ENCODE data around the gene MBOAT7. TPM values are rescaled to one million over a fixed set of nuclear protein-coding genes. Genes with fewer than 3 reads are reported as not detected.
A peak's percentile ranks its signal among the peaks of the same experiment; 100 is the strongest.

The MBOAT7 gene
- total and polyA plus RNA-seq, 2 experiments from 2014 or later: 109 to 133 TPM

DNA sequence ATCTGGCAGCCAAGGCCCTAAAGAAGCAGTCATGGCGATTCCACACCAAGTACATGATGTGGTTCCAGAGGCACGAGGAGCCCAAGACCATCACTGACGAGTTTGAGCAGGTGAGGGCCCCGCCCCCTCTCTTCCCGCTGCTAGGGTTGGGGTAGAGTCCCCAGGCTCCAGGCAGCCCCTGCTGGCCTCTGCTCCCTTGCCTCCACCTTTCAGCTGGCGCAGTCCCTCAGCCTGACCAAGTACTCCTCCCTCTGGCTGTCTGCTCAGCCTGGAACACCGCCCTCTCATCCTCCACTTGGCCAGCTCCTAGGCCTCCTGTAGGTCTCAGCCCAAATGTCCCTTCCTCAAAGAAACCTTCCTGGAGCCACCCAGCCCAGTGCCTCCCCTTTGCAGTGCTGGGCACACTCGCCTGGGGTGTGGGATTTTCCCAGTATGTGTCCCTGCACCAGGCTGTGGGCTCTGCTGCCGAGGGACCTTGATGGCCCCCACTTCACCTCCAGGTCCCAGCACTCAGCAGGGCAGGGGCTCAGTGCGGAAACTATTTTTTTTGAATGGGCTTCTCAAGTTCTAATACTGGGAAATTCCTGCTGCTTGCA lies 35.6 kb downstream of the MBOAT7 start:
- peak; percentile 8 for DNase-seq
- in situ Hi-C loops (cut with MboI): no loop called here
- WGBS, 2 experiments (ENCODE audit: low coverage in 1 of 2, low lambda C conversion rate in 2 of 2, missing lambda C conversion rate in 2 of 2): 94 to 96% methylated on average over 10 of the region's 10 CpGs

GRCh38 chr19:54152878-54153524 lies 36.4 kb downstream of the MBOAT7 start:
- Histone ChIP-seq H2AFZ (no peak overlapping the region), H3K27ac (peak overlapping the region; percentile 35; the same call in 1 of the 2 replicates), H3K79me2 (ENCODE audit: insufficient read depth) (peaks cover 21% of the 10 kb centered on the region; the same call in 1 of the 2 replicates), H3F3A (ENCODE audit: insufficient read depth) (peaks cover 14% of the 10 kb centered on the region), H3K4me2 (ENCODE audit: unreplicated experiment) (no peak overlapping the region), H3K9me3 (ENCODE audit: low read depth) (no peaks in the 10 kb centered on the region), H3K36me3 (ENCODE audit: low read depth) (peaks cover 26% of the 10 kb centered on the region; the same call in 1 of the 2 replicates), H3K9ac (no peak overlapping the region), H4K20me1 (ENCODE audit: insufficient read depth) (no peaks in the 10 kb centered on the region), H3K27me3 (replicated peaks; ENCODE audit: insufficient read depth) (no peaks in the 10 kb centered on the region), H3K4me1 (ENCODE audit: insufficient read depth) (peaks cover 10% of the 10 kb centered on the region), H3K9me2 (ENCODE audit: insufficient read depth) (no peaks in the 10 kb centered on the region), H3K4me3 (no peak overlapping the region)
- in situ Hi-C loops (cut with MboI): no loop called here
- TF ChIP-seq EZH2phosphoT487 (IDR thresholded peaks at IDR 0.05; ENCODE audit: insufficient read depth, low read depth): no peak
- no peak for TF ChIP-seq EZH2 (IDR thresholded peaks at IDR 0.05; ENCODE audit: insufficient read depth, poor library complexity, severe bottlenecking)
- peak; percentile 10 for DNase-seq
- 68 to 86% methylated on average over 10 to 25 of the region's 25 CpGs for WGBS, 2 experiments (ENCODE audit: low coverage in 1 of 2, low lambda C conversion rate in 2 of 2, missing lambda C conversion rate in 2 of 2)

More for the DNA sequence above, 35.6 kb downstream of the MBOAT7 start:
- Histone ChIP-seq H3K27me3 (replicated peaks; ENCODE audit: insufficient read depth) (no peaks in the 10 kb centered on the region), H3K36me3 (ENCODE audit: low read depth) (peaks cover 26% of the 10 kb centered on the region; the same call in 1 of the 2 replicates), H4K20me1 (ENCODE audit: insufficient read depth) (no peaks in the 10 kb centered on the region), H3K4me2 (ENCODE audit: unreplicated experiment) (no peak overlapping the region), H3K9ac (no peak overlapping the region), H3K27ac (peak overlapping the region; percentile 48), H3F3A (ENCODE audit: insufficient read depth) (peaks cover 21% of the 10 kb centered on the region), H2AFZ (no peak overlapping the region), H3K4me1 (ENCODE audit: insufficient read depth) (peaks cover 17% of the 10 kb centered on the region), H3K79me2 (ENCODE audit: insufficient read depth) (peaks cover 26% of the 10 kb centered on the region; the same call in 1 of the 2 replicates), H3K9me3 (ENCODE audit: low read depth) (no peaks in the 10 kb centered on the region), H3K4me3 (no peak overlapping the region), H3K9me2 (ENCODE audit: insufficient read depth) (no peaks in the 10 kb centered on the region)
- TF ChIP-seq EZH2 (IDR thresholded peaks at IDR 0.05; ENCODE audit: insufficient read depth, poor library complexity, severe bottlenecking): no peak
- no peak for TF ChIP-seq EZH2phosphoT487 (IDR thresholded peaks at IDR 0.05; ENCODE audit: insufficient read depth, low read depth)

- H3K27ac ChIP-seq: no peak overlapping the region
- in situ Hi-C loops (cut with MboI): no loop called here
- H3K9ac ChIP-seq: no peak overlapping the region
- H4K20me1 ChIP-seq (ENCODE audit: insufficient read depth): no peaks in the 10 kb centered on the region
- H3K4me3 ChIP-seq: no peak overlapping the region
- H3F3A ChIP-seq (ENCODE audit: insufficient read depth): peaks cover 13% of the 10 kb centered on the region
- peaks cover 26% of the 10 kb centered on the region; the same call in 1 of the 2 replicates for H3K36me3 ChIP-seq (ENCODE audit: low read depth)
- WGBS, 2 experiments (ENCODE audit: low coverage in 1 of 2, low lambda C conversion rate in 2 of 2, missing lambda C conversion rate in 2 of 2): 84 to 87% methylated on average over 11 to 12 of the region's 12 CpGs
- H3K9me2 ChIP-seq (ENCODE audit: insufficient read depth): no peaks in the 10 kb centered on the region
- DNase-seq: no peak
- peaks cover 10% of the 10 kb centered on the region for H3K4me1 ChIP-seq (ENCODE audit: insufficient read depth)
- TF ChIP-seq EZH2phosphoT487 (IDR thresholded peaks at IDR 0.05; ENCODE audit: insufficient read depth, low read depth) (no peak), EZH2 (IDR thresholded peaks at IDR 0.05; ENCODE audit: insufficient read depth, poor library complexity, severe bottlenecking) (no peak)
- H3K4me2 ChIP-seq (ENCODE audit: unreplicated experiment): no peak overlapping the region
- no peaks in the 10 kb centered on the region for H3K9me3 ChIP-seq (ENCODE audit: low read depth)
- no peak overlapping the region for H2AFZ ChIP-seq
- H3K27me3 ChIP-seq (replicated peaks; ENCODE audit: insufficient read depth): no peaks in the 10 kb centered on the region
- H3K79me2 ChIP-seq (ENCODE audit: insufficient read depth): peaks cover 14% of the 10 kb centered on the region; the same call in 1 of the 2 replicates
Observed at GRCh38 chr19:54152267-54152666, 37.1 kb downstream of the MBOAT7 start.

GRCh38 chr19:54151362-54152035 lies 37.9 kb downstream of the MBOAT7 start:
- Histone ChIP-seq H3K4me1 (ENCODE audit: insufficient read depth) (peaks cover 10% of the 10 kb centered on the region), H3K9me3 (ENCODE audit: low read depth) (no peaks in the 10 kb centered on the region), H3K4me3 (no peak overlapping the region), H3K36me3 (ENCODE audit: low read depth) (peaks cover 22% of the 10 kb centered on the region; the same call in 1 of the 2 replicates), H3K79me2 (ENCODE audit: insufficient read depth) (peaks cover 7% of the 10 kb centered on the region; the same call in 1 of the 2 replicates), H3K27ac (no peak overlapping the region), H3K27me3 (replicated peaks; ENCODE audit: insufficient read depth) (no peaks in the 10 kb centered on the region), H3K9ac (no peak overlapping the region), H2AFZ (no peak overlapping the region), H3K9me2 (ENCODE audit: insufficient read depth) (no peaks in the 10 kb centered on the region), H3F3A (ENCODE audit: insufficient read depth) (peaks cover 13% of the 10 kb centered on the region), H4K20me1 (ENCODE audit: insufficient read depth) (no peaks in the 10 kb centered on the region), H3K4me2 (ENCODE audit: unreplicated experiment) (no peak overlapping the region)
- 89 to 91% methylated on average over 23 of the region's 23 CpGs for WGBS, 2 experiments (ENCODE audit: low coverage in 1 of 2, low lambda C conversion rate in 2 of 2, missing lambda C conversion rate in 2 of 2)
- no peak for TF ChIP-seq EZH2phosphoT487 (IDR thresholded peaks at IDR 0.05; ENCODE audit: insufficient read depth, low read depth)
- no peak for TF ChIP-seq EZH2 (IDR thresholded peaks at IDR 0.05; ENCODE audit: insufficient read depth, poor library complexity, severe bottlenecking)
- DNase-seq: no peak
- in situ Hi-C loops (cut with MboI): no loop called here

Measured in GM23248 (cell line).